GM12873 (cell line): Measurements from ENCODE around the gene CFAP97.

Experiments used
- TF ChIP-seq, protein P1 (sequence below): IDR thresholded peaks from 2 replicates; pipeline ENCODE4 v1.5.1; 2012; ENCODE audit warnings: low read depth, mild to moderate bottlenecking, moderate library complexity, low read length, control low read depth; ENCODE audit not compliant: insufficient read depth; ENCODE audit errors: missing control alignments

Gene CFAP97

DNA sequence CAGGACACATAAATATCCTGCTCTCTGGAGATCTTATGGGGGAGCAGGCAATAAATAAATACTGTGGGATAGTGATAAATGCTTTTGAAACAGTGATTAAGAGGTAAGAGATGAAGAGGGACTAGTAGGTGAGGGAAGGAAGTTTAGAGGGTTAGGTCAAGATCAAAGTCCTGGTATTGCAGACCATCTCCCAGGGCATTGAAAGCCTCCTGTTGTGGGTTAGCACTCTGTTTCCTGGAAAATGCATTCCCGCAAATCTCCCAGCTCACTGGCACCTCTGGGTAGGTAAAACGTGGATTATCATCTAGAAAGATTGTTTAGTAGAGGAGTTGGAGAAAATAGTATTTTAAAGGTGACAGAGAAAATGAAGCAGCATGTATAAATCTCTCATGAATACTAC lies 7.8 kb upstream of the CFAP97 start:
- TF ChIP-seq, protein P1, sequence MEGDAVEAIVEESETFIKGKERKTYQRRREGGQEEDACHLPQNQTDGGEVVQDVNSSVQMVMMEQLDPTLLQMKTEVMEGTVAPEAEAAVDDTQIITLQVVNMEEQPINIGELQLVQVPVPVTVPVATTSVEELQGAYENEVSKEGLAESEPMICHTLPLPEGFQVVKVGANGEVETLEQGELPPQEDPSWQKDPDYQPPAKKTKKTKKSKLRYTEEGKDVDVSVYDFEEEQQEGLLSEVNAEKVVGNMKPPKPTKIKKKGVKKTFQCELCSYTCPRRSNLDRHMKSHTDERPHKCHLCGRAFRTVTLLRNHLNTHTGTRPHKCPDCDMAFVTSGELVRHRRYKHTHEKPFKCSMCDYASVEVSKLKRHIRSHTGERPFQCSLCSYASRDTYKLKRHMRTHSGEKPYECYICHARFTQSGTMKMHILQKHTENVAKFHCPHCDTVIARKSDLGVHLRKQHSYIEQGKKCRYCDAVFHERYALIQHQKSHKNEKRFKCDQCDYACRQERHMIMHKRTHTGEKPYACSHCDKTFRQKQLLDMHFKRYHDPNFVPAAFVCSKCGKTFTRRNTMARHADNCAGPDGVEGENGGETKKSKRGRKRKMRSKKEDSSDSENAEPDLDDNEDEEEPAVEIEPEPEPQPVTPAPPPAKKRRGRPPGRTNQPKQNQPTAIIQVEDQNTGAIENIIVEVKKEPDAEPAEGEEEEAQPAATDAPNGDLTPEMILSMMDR = no peak

- TF ChIP-seq, protein P1 = no peak
These were observed 7.2 kb upstream of the CFAP97 start for GRCh38 chr4:185211035-185211434.

GRCh38 chr4:185210102-185210981 lies 6.5 kb upstream of the CFAP97 start:
- TF ChIP-seq, protein P1 = no peak

DNA sequence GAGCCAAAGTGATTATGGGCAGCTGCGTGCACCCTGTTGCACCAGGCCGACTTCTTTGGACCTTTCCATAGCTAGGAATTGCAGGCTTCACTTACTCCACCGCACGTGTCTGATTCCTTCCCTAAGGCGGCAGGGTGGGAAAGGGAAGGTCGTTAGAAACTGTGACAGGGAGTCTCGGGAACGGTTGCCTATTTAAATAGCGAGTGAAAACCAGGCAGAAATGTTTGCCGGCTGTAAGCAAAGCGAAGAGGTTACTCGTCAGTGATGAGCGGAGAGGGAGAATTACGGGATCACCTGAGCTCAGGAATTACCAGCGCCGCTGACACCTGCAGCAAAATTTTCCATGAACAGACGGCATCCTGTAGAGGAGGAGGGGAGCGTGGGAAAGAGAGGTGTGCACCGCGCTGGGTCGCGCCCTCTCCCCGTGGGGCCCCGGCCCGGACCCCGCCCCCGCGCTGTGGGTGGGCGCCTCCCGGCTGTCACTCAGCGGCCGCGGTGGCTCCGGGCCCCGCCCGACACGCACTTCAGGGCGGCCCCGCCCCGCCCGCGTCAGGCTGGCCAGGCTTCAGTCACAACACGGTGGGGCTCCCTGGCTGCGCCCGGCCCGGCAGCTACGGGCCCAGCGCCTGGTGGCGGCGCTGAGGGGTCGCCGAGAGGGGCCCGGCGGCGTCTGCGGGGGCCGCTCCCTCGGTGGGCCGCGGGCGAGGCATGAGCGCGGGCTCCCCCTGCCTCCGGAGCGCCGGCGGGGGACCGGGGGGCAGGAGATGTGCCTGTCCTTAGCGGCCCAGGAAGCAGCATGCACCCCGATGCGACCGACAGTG lies 5.4 kb upstream of the CFAP97 start, which contains the start of gene SNX25:
TSS of gene SNX25 (plus strand) at position 568 of the 821 bp plus-strand sequence. CDS start at position 797, 229 bp downstream.
- TF ChIP-seq, protein P1 = no peak

DNA sequence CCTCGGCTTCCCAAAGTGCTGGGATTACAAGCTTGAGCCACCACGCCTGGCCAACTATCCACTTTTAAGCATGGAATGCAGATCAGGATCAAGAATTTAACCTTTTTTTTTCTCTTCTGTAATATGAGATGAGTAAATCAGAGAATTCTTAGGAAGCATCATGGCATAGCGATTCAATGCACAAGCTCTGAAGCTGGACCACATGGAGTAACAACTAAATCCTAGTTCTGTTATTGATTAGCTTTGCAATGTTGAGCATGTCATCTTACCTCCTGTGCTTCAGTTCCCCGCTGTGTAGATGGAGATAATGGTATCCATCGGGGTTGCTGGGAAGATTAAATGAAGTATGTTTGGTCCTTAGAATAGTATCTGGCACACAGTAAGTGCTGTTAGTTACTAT lies 3.7 kb upstream of the CFAP97 start:
- TF ChIP-seq, protein P1 = no peak

- TF ChIP-seq, protein P1 = no peak
These were observed 2.0 kb upstream of the CFAP97 start for GRCh38 chr4:185205697-185206342.
